ENCODE measurements around the gene DYRK4. TPM values are rescaled to one million over a fixed set of nuclear protein-coding genes. Genes with fewer than 3 reads are reported as not detected.

Gene DYRK4
- total RNA-seq, 1 donor from 2014 or later: 22.1 TPM

DNA sequence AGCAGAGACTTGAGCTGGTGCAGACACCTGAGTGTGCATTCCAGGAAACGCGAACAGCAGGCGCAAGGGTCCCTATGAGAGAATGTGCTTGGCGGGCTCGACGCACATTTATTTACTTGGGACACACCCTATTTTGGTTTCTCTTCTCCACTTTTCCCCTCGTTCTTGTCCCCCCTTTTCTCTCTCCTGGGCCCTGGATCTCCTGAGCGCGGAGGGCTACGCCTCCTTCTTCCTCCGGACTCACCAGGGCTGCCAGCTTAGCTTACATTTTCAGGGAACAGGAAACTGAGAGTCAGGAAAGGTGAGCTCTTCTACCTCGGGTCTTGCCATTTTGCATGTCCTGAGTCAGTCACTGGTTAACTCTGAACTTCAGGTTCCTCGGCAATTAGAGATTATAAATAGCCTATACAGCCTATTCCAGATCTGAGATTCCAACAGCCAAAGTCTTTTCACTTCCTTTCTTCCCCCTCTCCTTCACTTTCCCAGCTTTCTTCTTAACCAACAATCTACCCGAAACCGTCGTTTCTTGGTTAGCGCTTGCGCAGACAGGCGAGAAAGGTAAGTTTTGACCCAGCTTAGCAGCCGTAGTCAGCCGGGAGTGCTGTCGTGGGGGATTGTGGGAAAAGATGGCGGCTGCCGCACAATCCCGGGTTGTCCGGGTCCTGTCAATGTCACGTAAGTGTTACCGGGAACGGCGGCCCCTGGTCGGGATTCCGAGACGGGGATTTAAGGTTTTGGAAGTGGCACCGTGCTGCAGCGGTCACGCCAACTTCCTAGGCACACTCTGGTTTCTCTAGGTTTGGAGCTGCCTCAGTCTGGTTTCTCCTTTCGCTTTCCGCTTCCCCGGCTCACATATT lies 86.7 kb downstream of the DYRK4 start, which contains the start of the genes AKAP3 and NDUFA9:
Gene AKAP3, minus strand, starts transcription at position 551 of the 857 bp plus-strand sequence. CDS start 10,855 bp downstream, outside the sequence.
Gene NDUFA9, plus strand, starts transcription at position 614 of the 857 bp plus-strand sequence. Its CDS starts 13 bp downstream, at position 627.
- Mint-ChIP-seq H3K4me1 (peaks cover 49% of the 10 kb centered on the region), H3K36me3 (ENCODE audit: low read depth) (peaks cover 24% of the 10 kb centered on the region), H3K4me3 (peak within 1 kb of the TSS; percentile 89), H3K27me3 (no peaks in the 10 kb centered on the region), H3K27ac (peak within 1 kb of the TSS; percentile 88), H3K9me3 (no peaks in the 10 kb centered on the region)
- DNase-seq (peak; percentile 67), ATAC-seq (ENCODE audit: low read depth) (peak; percentile 94)
- POLR2A ChIA-PET: interaction anchor here (0.6 to 1.9 kb wide), 11 partner anchors 10 to 374 kb away, joined by 3 to 9 read pairs (median 4); partner anchors contain the start of gene RAD51AP1
- intact Hi-C loops (cut with micrococcal nuclease): loop anchor here (1.0 to 5.0 kb wide), 6 partner anchors 44 to 775 kb away; partner anchors contain the start of genes PARP11, RAD51AP1 and TIGAR
- TF ChIP-seq, protein P1, sequence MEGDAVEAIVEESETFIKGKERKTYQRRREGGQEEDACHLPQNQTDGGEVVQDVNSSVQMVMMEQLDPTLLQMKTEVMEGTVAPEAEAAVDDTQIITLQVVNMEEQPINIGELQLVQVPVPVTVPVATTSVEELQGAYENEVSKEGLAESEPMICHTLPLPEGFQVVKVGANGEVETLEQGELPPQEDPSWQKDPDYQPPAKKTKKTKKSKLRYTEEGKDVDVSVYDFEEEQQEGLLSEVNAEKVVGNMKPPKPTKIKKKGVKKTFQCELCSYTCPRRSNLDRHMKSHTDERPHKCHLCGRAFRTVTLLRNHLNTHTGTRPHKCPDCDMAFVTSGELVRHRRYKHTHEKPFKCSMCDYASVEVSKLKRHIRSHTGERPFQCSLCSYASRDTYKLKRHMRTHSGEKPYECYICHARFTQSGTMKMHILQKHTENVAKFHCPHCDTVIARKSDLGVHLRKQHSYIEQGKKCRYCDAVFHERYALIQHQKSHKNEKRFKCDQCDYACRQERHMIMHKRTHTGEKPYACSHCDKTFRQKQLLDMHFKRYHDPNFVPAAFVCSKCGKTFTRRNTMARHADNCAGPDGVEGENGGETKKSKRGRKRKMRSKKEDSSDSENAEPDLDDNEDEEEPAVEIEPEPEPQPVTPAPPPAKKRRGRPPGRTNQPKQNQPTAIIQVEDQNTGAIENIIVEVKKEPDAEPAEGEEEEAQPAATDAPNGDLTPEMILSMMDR (IDR thresholded peaks at IDR 0.05): no peak
- CTCF ChIA-PET: interaction anchor here (2.0 kb wide), 1 partner anchor 44 kb away, joined by 8 read pairs; no protein-coding TSS in a partner anchor

DNA sequence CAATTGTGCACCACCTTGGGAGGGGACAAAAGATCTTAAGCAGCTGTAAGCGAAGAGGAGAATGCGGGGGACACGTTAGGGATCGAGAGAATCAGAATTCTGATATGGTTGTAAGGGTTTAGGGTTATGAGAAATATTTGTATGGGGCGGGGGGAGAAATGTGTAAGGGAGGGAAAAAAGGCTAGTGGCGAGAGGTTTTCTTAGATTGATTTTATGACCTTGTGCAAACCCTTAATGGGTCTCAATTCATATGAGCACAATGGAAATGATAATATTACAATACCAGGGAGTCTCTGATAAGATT lies 87.3 kb downstream of the DYRK4 start:
- H3K27me3 Mint-ChIP-seq: no peaks in the 10 kb centered on the region
- H3K4me3 Mint-ChIP-seq: peak overlapping the region; percentile 89
- TF ChIP-seq, protein P1 (IDR thresholded peaks at IDR 0.05): no peak
- no peaks in the 10 kb centered on the region for H3K9me3 Mint-ChIP-seq
- intact Hi-C loops (cut with micrococcal nuclease): loop anchor here (1.0 to 5.0 kb wide), 5 partner anchors 82 to 776 kb away; partner anchors contain the start of genes PARP11, RAD51AP1 and TIGAR
- ChIA-PET CTCF (interaction anchor here (2.0 kb wide), 1 partner anchor 45 kb away, joined by 8 read pairs; no protein-coding TSS in a partner anchor), POLR2A (interaction anchor here (0.7 to 1.9 kb wide), 8 partner anchors 41 to 374 kb away, joined by 3 to 9 read pairs (median 4); partner anchors contain the start of gene RAD51AP1)
- no peak for DNase-seq
- peak overlapping the region; percentile 88 for H3K27ac Mint-ChIP-seq
- peaks cover 30% of the 10 kb centered on the region for H3K36me3 Mint-ChIP-seq (ENCODE audit: low read depth)
- no peak for ATAC-seq (ENCODE audit: low read depth)
- H3K4me1 Mint-ChIP-seq: peaks cover 46% of the 10 kb centered on the region

DNA sequence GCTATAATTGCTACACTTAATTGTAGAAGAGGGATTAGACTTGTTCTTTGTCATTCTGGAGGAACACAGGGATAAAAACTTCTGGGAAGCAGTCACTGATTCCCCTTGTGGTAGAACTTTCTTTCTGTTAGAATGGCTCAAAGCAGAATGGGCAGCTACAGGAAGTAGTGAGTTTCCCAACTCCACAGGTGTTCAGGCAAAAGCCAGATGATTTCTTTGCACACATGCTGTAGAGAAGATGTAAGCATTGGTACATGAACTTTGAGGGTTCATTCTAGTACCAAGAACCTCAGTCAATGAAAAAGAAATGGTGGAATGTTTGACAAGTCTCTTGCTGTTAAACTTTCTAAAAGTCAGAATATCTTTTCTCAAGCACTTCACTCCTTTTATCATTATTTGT lies 91.2 kb downstream of the DYRK4 start:
- intact Hi-C loops (cut with micrococcal nuclease): no loop called here
- ChIA-PET POLR2A (no interaction called here), CTCF (no interaction called here)
- ATAC-seq (ENCODE audit: low read depth): no peak
- H3K36me3 Mint-ChIP-seq (ENCODE audit: low read depth): peaks cover 63% of the 10 kb centered on the region
- no peak overlapping the region for H3K4me3 Mint-ChIP-seq
- no peaks in the 10 kb centered on the region for H3K9me3 Mint-ChIP-seq
- TF ChIP-seq, protein P1 (IDR thresholded peaks at IDR 0.05): no peak
- H3K27ac Mint-ChIP-seq: no peak overlapping the region
- peaks cover 36% of the 10 kb centered on the region for H3K4me1 Mint-ChIP-seq
- no peaks in the 10 kb centered on the region for H3K27me3 Mint-ChIP-seq
- DNase-seq: no peak

DNA sequence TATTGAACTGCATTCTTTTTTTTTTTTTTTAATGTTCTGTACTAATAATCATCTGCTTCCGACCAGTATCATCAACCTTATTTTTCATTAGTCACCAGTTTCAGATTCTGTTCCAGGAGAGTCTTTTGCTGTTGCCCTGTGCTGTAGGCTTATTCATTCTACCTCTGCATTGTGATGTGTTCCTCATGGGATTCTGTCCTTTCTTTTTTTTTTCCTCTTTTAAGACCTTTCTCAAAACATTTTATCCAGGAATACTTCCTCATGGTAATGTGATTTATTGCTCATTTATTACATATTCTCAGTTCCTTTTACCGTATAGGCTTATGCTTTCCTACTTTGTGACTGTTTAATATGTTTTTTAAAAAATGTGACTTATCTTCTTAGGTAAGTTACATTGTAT lies 91.7 kb downstream of the DYRK4 start:
- no peak for ATAC-seq (ENCODE audit: low read depth)
- CTCF ChIA-PET: interaction anchor here (1.3 kb wide), 1 partner anchor 49 kb away, joined by 4 read pairs; no protein-coding TSS in a partner anchor

More for the DNA sequence above, 91.7 kb downstream of the DYRK4 start:
- Mint-ChIP-seq H3K27me3 (no peaks in the 10 kb centered on the region), H3K4me1 (peaks cover 32% of the 10 kb centered on the region), H3K4me3 (no peak overlapping the region), H3K36me3 (ENCODE audit: low read depth) (peaks cover 60% of the 10 kb centered on the region), H3K27ac (no peak overlapping the region), H3K9me3 (no peaks in the 10 kb centered on the region)
- POLR2A ChIA-PET: no interaction called here
- intact Hi-C loops (cut with micrococcal nuclease): no loop called here
- no peak for DNase-seq
- TF ChIP-seq, protein P1 (IDR thresholded peaks at IDR 0.05): no peak

Other genes starting within 250 kb of the DYRK4 start
- 10.0 and 10.2 TPM in 2 replicates for gene TIGAR, start 241.0 kb upstream of the DYRK4 start, total RNA-seq
- gene FGF23, start 182.5 kb upstream of the DYRK4 start, total RNA-seq: not detected in 2 replicates
- gene FGF6, start 116.4 kb upstream of the DYRK4 start, total RNA-seq: not detected in 2 replicates
- gene RAD51AP1, start 23.3 kb upstream of the DYRK4 start, total RNA-seq: 5.6 and 5.9 TPM in 2 replicates
- gene AKAP3, start 86.8 kb downstream of the DYRK4 start, total RNA-seq: 3.4 and 3.7 TPM in 2 replicates
- gene NDUFA9, start 86.9 kb downstream of the DYRK4 start, total RNA-seq: 108 and 125 TPM in 2 replicates
- 1.4 and 1.5 TPM in 2 replicates for gene GALNT8, start 158.2 kb downstream of the DYRK4 start, total RNA-seq

All from activated B cell treated with CpG ODN at 0.5 μM for 24 hours (primary cell).